NCI-H2227 treated with DMSO at 0.1 percent for 48 hours (cell line): Measurements from ENCODE around the gene FRMD1.

Experiments
- DNase-seq: peaks from one replicate; lab custom pipeline; 2025; lab: John Stamatoyannopoulos, UW

FRMD1 gene

DNA sequence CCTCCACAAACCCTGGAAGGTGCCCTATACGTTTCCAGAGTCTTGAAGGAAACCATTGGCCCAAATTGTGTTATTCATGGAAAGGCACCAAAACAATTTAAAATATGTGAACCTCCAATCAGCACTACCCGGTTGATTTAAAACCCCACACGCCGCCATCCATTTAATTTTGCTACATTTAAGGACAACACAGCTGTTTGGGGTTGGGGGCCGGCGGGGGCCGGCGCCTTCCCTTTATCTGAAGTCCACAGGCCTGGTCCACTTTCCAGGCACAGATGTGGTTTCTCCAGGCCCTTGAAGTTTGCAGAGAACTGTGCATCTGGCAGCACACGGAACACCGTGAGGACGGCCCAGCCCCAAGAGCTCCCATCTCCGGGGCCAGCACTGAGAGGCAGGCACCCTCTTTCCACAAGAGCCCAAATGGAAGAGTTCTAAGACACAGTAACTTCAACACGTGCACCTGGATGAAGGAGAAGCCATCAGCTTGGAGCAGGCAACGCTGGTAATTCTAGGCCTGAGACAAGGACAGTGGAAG lies 16.8 kb upstream of the FRMD1 start:
- no peak for DNase-seq

DNA sequence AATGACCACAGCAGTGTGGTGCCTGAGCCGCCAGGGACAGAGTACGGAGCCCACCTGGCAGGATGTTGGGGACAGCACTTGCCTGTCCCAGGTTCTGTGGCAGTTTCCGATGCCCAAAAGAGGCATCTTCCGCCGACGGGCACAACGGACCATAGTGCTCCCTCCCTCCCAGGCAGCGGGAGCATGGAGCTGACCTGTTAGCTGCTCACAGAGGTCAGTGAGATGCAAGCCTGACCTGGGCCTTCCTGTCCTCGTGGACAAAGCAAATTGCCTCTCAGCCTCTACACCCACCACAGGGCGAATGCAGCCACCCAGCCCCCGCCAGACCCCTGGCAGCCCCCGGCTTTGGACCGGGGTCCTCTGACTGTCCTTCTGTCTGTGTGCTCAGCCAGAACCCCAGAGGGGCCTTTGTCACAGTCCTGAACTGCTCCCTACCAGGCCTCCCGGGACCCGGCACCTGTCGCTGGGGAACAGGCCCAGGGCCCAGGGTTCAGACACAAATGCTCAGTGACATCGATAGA lies 16.2 kb upstream of the FRMD1 start:
- DNase-seq: no peak

DNA sequence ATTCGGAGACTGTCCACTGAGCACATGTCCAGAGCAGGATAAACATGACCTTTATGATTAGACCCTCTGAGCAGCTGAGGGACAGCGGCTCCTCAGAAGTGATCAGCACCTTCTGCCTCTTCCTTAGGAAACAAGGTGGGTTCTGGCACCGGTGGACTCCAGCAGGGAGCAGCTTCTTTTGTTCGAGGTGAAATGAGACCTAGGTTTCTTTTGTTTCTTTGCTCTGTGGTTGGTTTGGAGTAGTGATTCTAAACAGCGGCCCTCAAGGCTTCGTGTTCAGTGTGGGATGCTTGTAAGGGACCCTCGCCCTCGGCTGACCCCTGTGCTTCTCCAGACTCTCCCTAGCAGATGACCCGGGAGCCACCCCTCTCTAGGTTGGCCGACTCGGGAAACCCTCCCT lies 14.6 kb upstream of the FRMD1 start:
- DNase-seq: no peak

DNA sequence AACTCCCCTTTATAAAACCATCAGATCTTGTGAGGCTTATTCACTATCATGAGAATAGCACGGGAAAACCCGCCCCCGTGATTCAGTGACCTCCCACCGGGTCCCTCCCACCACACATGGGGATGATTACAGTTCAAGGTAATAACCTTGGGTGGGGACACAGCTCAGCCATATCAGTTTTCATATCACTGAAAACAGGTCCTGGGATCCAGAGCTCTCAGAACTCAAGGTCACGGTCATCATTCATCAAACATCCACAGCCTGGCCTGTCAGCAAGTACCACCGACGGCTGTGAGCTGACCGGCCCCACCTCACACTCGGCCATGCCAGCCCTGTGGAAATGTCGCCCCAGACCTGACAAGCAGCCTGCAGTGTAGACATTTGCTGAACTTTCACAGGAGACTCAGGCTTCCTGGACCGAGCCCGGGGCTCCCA lies 14.1 kb upstream of the FRMD1 start:
- DNase-seq: no peak

DNA sequence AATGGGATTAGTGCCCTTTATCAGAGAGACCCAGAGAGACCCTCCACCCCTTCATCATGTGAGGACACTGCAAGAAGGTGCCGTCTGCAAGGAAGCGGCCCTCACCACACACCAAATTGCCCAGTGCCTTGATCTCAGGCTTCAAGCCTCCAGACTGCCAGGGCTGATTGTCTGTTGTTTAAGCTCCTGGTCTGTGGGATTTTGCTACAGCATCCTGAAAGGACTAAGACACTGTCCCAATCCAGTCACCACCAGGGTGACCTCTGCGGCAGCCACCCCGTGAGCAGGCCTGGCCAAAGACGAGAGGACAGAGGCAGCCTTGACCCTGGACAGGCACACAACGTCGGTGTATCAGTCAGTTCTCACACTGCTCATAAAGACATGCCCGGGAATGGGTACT lies 13.5 kb upstream of the FRMD1 start:
- DNase-seq: no peak

DNA sequence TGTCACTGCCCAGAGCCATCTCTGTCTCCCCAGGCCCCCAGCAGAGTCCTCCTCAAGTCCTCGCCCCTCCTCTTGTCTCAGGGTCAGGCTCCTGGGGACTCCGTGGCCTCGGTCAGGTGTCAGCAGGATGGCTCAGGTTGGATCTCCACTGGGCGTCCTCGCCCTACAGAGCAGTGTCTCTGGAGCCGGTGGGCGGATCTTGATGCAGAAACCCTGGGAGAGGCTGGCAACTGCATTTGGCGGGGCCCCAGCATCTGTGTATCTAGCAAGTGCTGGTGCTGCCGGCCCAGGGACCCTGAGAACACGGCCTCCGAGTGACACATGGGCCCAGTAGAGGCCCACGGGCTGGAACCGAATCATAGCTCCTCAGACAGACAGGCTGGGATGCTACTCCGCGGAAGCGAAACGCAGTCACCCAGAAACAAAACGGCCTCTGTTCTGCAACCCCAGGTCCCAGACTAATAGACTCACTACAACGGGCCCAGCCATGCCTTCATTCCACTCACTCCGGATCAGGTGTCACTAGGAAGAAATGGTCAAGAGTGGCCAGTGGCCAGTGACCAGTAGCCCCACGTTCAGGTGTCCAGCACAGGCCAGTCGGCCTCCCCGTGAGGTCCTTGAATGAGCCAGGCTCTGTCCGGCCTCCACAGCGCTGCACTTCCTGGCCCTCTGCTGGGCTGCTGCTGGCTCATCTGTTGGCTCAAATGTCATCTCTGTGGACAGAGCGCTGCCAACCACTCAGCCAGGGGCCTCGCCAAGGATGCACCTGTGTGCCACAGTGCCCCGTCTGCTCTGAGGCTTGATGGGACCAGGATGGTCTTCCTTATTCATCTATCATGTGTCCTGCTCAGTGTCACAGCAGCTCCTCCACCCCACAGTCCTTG lies 12.6 kb upstream of the FRMD1 start:
- DNase-seq: no peak

DNA sequence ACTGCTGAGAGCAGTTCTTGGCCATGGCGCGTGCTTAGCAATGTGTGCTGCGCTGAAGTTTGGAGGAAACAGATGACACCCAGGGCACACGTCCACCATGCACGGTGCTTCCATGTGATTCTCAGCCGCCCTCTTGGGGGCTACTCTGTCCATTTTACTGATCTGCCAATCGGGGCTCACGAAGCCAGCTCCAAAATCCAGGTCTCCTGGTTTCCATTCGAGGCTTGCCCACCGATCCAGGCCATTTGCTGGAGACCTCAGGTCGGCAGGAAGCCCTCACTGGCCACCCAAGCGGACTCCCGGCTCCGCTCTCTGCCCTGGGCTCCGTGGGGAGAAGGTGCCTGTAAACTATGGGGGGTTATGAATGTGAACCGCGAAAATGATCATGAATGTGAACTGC lies 11.7 kb upstream of the FRMD1 start:
- DNase-seq: no peak

DNA sequence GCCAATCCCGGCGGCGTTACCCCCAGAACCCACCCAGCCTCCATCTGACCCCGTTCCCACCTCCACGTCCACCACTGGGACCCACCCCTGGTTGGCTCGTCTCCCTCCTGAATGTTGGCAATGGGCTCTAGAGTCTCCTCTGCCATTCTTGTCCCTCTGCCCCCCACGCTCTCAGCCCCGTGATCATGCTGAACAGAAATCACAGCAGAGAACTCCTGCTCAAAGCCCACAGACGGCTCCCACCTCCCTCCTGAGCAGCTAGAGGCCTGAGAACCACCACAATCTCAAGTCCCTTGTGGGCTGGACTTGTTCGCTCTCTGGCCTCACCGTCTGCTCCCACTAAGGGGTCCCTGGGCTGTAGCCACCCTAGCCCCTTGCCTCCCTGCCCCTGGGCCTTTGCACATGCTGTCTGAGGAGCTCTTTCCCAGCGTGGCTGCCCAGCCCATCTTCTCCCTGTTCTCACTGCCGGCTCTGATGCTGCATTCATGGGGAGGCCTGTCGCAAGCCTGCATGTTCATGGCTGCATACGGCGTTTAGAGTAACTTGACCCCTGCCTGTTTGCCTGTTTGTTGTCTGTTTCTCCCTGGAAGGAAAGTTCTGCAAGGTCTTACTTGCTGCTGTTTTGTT lies 11.2 kb upstream of the FRMD1 start:
- DNase-seq: no peak

DNA sequence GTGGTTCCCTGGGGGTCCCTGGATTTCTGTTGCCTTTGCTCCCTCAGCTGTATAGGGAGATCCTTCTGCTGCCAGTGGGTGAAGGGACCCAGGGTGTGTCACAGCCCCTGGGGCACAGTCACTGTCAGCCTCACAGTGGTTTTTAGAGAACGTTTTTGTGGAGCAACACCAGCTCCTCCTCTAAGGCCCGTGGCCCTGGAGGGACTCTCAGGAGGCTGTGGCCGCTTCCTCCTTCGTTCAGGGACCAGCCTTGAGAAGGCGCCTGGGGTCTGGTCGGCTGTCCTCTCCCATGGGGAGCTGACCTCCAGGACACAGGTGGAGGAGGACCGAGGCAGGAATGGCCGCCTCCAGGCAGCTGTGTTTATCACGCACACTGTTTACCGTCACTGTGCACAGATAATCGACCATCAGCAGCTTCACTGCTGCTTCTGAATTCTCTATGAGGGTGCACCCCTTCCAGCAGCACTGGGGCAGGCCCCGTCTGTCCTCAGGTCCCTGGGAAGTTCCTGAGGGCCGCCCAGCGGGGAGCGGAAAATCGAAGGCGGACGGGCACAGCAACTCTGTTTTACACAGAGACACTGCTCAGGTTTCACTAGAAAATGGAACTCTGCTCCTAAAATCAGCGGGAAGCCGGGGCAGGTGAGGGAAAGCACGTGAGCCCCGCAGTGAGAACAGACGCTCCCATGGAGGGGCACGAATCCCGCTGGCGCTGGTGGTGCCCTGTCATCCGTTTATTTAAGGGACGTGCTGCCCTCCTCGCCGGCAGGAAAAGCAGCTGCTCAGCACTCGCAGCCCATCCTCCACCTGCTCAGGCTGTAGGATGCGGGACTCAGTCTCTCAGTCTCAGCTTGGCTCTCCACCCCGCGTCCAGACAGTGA lies 10.4 kb upstream of the FRMD1 start:
- DNase-seq: no peak

DNA sequence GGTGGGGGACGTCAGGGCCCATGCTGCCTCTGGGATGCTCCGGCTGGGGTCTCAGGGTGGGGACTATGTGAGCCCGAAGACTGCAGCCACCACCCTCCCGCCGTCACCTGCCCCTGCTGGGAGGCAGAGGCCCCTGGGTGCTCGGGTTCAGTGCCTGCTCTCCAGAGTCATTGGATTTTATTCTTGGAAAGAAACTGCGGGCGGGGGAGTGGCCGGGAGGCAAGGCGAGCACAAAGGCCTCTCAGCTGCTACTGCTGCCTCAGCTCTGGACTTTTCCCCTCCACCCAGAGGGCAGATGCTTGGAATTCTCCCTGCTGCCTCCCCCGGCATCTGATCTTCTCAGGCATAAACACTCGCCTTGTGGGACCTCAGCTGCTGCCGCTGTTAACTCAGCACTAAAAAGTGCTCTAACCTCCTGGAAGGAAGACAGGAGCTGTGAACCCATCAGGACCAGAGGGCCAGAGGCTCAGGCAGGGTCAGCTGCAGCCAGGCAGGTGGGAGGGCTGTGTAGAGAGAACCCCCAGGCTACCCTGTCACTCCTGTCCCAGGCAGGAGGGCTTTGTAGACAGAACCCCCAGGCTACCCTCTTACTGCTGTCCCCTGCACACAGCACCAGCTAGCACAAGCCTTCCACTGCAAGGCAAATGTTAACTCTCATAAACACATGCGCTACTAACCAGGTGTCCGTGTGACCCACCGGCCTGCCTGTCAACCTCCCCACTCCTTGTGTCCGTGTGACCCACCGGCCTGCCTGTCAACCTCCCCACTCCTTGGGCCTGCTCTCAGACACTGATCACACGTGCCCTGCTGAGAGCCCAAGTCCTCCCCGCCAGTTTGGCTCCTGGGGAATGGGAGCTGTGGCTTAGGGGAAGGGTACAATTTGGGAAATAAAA lies 9.4 kb upstream of the FRMD1 start:
- no peak for DNase-seq

DNA sequence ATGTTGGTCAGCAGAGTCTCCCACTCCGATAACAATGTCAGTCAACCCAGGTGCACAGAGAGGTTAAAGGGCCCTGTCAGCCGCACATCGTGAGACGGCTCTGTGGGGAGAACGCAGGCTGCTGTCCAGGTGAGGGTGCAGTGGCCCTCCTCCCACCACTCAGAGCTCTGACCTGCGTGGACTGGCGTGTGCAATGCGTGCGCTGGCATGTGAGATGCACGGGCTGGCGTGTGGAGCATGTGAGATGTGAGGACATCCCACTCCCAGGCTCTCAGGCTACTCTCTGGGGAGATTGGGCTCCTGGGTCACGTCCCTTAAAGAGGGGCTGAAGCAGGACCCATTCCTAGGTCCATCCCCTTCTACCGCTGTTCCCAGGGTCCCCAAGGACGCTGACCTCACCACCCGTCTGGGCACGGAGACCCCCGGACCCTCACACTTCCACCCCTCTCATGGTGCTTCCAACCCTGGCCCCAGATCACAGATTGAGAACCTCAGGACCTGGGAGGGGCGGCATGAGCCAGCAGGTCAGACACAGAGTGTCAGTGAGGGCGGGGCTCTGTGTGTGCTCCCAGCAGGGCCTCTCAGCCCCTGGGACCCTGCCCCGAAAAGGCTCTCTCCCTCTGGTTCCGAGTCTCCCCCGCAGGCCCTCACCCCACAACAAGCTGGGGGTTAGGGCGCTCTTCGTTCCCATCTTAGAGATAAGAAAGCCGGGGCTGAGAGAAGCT lies 8.6 kb upstream of the FRMD1 start:
- DNase-seq: no peak

DNA sequence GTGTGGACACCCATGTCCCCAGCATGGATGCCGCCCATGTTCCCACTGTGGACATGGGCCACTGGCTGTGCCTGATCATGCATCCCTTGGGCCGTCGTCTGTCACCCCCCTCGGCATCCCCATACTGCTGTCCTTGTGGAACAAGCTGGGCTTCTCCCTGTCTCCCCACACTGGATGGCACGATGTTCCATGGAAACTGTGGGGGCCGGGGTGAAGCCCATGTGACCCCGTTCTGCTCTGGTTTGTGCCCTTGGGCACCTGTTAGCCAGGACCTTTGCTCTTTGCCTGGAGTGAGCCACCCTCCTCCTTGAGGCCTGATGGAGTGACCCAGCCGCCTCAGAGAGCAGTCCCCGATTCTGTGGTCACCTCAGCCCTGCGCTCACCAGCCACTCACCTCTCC lies 7.6 kb upstream of the FRMD1 start:
- no peak for DNase-seq

DNA sequence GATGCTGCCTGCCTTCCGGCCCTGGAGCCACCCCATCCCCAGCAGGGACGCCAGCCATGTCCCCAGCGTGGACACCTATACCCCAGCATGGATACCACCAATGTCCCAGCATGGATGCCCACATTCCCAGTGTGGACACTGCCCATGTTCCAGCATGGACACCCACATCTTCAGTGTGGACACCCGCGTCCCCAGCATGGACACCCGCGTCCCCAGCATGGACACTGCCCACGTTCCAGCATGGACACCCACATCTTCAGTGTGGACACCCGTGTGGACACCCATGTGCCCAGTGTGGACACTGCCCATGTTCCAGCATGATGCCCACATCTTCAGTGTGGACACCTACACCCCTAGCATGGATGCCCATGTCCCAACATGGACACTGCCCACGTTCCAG lies 7.1 kb upstream of the FRMD1 start:
- DNase-seq: no peak

DNA sequence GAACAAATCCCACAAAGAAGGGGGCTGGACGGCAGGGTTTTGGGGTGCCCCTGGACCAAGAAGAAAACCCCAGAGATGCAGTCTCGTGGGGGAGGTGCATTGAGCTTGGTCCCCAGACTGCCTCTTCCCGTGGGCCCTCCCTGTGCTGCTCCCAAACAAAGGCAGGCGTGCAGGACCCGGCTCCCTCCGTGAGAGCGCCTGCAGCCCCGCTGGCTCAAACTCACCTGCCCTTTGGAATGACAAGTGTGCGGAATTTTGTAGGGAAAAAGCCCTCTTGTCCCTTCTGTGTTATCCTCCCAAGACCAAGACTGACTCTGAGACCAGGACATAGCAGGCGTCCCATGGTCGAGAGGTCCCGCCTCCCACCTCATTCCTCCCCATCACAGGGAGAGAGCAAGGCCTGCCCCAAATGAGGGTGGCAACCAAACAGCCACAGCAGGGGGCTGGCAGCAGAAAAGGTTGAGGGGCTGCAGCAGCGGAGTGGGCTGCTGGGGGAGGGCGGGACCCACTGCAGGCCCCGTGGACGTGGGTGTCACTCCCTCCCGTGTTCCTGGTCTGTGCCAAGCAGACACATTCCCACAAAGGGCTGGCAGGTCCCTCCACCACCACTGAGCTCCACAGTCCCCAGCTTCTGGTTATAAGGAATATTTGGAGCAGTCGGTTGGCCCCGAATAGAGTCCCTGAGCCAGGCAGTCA lies 5.6 kb upstream of the FRMD1 start:
- no peak for DNase-seq

DNA sequence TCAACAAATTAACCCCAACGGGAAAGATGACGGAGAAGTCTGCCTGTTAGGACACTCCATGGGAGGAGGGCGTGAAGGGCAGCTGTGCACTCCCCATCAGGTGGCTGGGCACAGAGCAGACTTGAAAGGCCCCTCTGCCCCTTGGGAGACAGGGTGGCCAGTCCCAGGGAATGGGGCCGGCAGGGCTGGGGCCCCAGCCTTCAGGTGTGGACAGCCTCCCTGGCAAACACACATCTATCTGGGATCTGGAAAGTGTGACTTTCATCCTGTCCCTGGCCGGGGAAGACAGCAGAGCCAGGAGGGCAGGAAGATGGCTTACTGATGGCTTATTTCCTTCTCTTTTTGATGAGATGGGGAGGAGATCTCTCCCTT lies 4.5 kb upstream of the FRMD1 start:
- DNase-seq: no peak

DNA sequence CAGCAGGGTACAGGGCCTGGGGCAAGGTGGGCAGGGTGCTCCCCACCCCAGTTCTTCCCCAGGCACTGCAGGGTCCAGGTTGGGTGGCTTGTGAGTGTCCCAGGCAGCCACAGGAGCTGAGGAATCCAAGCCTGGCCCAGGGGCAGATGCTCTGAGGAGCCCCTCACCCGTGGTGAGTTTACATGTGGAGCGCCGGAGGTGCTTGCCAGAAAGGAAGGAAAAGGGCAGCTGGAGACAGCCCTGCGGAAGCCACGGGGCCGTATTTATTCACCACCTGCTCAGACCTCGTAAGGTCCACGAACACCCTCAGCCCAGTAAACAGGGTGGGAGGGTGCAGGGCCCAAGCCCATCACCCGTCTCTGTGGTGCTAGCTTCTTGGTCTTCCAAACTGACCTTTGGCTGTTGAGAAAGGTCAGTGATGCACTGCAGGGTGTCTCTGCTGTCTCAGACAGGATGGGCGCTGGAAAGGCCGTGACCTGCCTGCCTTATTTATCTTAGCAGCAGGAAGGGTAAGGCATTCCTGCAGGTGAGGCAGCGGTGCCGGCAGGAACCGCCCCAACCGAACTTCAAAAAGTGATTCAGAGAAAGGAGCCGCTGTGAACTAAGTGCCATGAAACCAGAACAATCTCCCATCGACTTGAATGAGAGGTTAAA lies 4.0 kb upstream of the FRMD1 start:
- DNase-seq: no peak

DNA sequence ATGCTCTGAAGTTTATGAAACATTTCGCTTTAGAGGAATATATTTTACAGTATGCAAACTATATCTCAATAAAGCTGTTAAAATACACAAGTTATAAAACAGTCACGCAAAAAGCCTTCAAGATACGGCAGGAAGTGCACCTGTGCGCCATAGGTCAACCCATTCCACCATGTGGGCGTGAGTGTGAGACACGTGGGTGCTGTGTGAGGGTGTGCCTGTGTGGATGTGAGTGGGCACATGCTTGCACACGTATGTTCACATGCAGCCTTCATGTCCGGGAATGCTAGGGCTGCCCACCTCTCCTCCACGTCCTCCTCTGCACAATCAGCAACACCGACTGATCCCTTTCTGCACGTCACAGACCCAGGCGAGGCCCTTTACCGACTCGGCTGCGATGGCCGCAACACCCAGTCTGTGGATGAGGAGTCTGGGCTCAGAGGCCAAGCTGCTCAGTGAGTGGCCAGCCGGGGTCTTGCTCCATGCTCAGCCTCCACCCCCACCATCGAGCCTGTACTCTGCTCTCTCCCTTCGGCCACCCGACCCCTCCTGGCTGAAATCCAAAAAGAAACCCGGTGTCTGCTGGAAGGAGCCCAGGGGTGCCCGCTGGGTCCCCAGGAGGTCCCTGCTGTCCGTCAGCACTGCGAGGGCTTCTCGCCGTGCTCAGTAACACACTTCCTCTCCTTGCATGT lies 3.0 kb upstream of the FRMD1 start:
- DNase-seq: no peak

DNA sequence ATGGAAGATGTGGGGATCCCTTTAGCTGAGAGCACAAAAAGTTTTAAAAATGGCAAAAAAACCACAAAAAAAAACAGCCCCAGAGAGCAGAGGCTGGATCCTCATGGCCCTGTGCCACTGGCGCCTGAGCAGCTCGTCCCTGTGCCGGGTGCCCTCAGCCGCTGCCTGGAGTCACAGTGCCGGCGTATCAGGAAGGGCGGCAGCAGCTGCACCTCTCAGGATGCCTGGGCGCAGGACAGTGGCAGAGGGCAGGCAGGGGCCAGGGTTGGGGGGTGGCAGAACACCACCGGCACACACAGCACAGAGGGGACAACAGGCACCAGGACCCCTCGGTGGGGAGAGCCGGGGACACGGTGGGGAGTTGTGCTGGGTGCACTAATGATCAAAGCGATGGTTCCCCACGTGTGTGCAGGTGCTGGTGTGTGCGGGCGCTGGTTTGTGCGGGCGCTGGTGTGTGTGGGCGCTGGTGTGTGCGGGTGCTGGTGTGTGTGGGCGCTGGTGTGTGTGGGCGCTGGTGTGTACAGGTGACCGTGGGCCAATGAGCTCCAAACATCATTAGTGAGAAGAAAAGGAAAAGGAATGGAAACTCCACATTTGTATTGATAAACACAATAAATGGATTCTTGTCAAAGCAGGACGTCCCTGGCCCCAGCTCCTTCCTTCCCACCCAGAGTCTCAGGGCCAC lies 1.5 kb upstream of the FRMD1 start:
- DNase-seq: no peak
